HG03558 (cell line): ENCODE results near the gene IL17D.
"Not testable (repeated sequence)": the region's sequence is repeated elsewhere in the genome, so short reads cannot be mapped to it uniquely, and the experiment has no call there.

Source experiments
- ATAC-seq: cut with Tn5 transposase; IDR thresholded peaks from one replicate; pipeline ENCODE4 v1.9.1; 2021; ENCODE audit warnings: moderate number of reproducible peaks; ENCODE audit not compliant: unreplicated experiment; ENCODE audit errors: extremely low read depth

The IL17D gene

GRCh38 chr13:20716951-20717350 is 13.5 kb downstream of the IL17D start:
- no peak for ATAC-seq

GRCh38 chr13:20717581-20718542 is 14.4 kb downstream of the IL17D start:
- ATAC-seq, result no peak

GRCh38 chr13:20718958-20719566 is 15.6 kb downstream of the IL17D start:
- ATAC-seq, result no peak

- no peak for ATAC-seq
Measured at GRCh38 chr13:20719783-20720182, 16.3 kb downstream of the IL17D start.

- ATAC-seq, result no peak
Measured at GRCh38 chr13:20720499-20720898, 17.0 kb downstream of the IL17D start.

- ATAC-seq, result no peak
Measured at GRCh38 chr13:20721058-20721453, 17.6 kb downstream of the IL17D start.

GRCh38 chr13:20721454-20722357 is 18.2 kb downstream of the IL17D start:
- no peak for ATAC-seq

- no peak for ATAC-seq
Measured at GRCh38 chr13:20727856-20728255, 24.4 kb downstream of the IL17D start.

GRCh38 chr13:20728579-20729311 is 25.2 kb downstream of the IL17D start:
- ATAC-seq, result no peak

GRCh38 chr13:20729633-20730585 is 26.4 kb downstream of the IL17D start:
- no peak for ATAC-seq

- no peak for ATAC-seq
Measured at GRCh38 chr13:20738616-20739015, 35.1 kb downstream of the IL17D start.

GRCh38 chr13:20740021-20740420 is 36.5 kb downstream of the IL17D start:
- no peak for ATAC-seq

GRCh38 chr13:20743830-20744404 is 40.4 kb downstream of the IL17D start:
- ATAC-seq, result not testable (repeated sequence)

GRCh38 chr13:20749377-20749776 is 45.9 kb downstream of the IL17D start:
- no peak for ATAC-seq

- ATAC-seq, result no peak
Measured at GRCh38 chr13:20754009-20754408, 50.5 kb downstream of the IL17D start.

- ATAC-seq, result no peak
Measured at GRCh38 chr13:20760872-20761271, 57.4 kb downstream of the IL17D start.

- no peak for ATAC-seq
Measured at GRCh38 chr13:20767309-20767943, 63.9 kb downstream of the IL17D start.

GRCh38 chr13:20769091-20769490 is 65.6 kb downstream of the IL17D start:
- no peak for ATAC-seq
